GM19468 (cell line): ENCODE results near the gene CPNE7.

Experiments used
- ATAC-seq: cut with Tn5 transposase; IDR thresholded peaks from one replicate; pipeline ENCODE4 v1.9.1; 2021; ENCODE audit warnings: mild to moderate bottlenecking, moderate library complexity, moderate number of reproducible peaks; ENCODE audit not compliant: unreplicated experiment; ENCODE audit errors: extremely low read depth

CPNE7 gene

DNA sequence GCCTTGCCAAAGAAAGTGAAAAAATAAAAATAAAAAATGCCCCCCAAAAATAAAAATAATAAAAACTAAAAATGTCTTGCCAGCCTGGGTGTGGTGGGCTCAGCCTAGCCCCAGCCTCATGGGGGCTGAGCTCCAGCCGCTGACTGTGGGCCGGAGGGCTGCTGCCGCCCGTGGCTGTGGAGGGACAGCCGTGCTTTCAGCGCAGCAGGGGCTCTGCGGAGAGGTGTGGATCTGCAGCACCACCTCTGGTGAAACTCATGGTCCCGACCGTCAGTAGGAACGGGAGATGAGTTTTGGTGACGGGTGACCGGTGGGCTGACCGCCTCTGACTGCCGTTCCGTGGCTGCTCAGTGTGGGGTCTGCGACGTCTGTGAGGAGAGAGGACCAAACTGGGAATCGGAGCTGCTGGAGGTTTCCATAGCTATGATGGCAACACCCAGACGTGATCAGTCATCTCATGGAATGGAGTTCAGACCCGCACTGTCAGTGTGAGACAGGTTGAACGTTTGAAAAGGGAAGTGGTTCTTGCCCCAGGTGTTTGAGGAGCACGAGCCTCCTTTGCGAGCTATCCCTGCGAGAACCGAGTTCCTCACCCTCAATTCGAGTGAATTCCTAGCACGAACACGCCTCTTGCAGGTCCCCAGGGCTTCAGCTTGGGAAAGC, 27.1 kb upstream of the CPNE7 start:
- ATAC-seq, result no peak

GRCh38 chr16:89549007-89549700, 26.4 kb upstream of the CPNE7 start:
- no peak for ATAC-seq

DNA sequence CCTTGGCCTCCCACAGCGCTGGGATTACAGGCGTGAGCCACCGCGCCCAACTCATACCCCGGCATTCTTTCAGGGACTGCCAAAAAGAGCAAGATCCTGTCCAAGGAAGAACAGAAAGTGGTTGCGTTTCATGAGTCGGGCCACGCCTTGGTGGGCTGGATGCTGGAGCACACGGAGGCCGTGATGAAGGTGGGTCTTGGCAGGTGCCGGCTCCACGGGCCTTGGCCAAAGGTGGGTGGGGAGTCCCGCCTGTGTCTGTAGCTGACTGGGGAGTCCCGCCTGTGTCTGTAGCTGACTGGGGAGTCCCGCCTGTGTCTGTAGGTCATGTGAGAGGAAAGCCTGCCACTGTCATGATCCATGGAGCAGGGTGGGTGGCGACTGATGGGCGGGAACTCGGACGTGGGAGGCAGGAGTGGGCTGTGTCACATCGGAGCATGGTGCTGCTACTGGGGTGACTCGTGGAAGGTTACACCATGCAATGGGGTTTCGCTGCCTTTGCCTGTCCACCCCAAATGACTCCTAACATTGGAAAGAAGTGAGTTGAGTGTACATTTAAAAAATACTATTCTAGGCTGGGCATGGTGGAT, 25.0 kb upstream of the CPNE7 start:
- ATAC-seq, result no peak

DNA sequence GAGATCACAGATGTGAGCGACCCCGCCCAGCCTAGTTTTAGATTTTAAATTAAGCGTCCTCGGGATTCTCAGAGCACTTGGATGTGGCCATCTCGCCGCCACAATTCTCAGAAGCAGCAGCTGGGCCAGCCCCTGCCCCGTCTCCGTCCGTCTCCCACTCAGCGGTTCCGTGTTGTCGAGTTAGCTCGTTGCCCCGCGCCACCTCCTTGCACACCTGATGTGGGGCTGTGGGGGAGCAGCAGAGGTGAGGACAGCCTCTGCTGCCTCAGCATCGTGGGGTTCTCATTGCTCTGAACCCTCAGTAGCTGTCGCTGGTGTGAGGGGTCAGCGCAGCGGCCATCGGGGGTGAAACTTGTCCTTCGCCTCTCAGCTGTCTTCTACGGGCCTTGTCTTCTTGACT, 23.2 kb upstream of the CPNE7 start:
- ATAC-seq, result no peak

DNA sequence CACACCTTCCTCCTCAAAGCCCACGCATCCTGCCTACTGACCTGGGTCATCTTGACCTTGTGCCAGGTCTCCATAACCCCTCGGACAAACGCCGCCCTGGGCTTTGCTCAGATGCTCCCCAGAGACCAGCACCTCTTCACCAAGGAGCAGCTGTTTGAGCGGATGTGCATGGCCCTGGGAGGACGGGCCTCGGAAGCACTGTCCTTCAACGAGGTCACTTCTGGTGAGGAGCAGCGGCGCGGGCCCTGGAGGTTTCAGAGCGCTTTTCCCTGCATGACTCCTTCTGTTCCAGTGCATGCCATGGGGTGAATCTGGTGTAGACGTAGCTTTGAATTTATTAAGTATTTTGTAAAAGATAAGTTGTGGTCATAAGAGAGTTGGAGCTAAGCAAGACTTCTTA, 22.6 kb upstream of the CPNE7 start:
- no peak for ATAC-seq

DNA sequence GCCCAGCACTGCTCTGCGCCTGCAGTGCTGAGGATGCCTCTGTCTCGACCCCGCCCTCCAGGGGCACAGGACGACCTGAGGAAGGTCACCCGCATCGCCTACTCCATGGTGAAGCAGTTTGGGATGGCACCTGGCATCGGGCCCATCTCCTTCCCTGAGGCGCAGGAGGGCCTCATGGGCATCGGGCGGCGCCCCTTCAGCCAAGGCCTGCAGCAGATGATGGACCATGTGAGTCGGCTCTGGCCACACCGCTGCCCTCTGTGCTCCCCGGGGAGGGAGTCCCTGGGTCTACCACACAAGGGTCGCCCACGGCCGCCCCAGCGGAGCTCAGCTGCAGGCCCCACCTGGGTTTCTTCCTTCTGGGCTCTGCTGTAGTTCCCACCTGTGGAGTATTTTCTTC, 21.8 kb upstream of the CPNE7 start:
- ATAC-seq, result no peak

GRCh38 chr16:89554343-89554742, 21.2 kb upstream of the CPNE7 start:
- ATAC-seq, result no peak

GRCh38 chr16:89555265-89555664, 20.3 kb upstream of the CPNE7 start:
- no peak for ATAC-seq

DNA sequence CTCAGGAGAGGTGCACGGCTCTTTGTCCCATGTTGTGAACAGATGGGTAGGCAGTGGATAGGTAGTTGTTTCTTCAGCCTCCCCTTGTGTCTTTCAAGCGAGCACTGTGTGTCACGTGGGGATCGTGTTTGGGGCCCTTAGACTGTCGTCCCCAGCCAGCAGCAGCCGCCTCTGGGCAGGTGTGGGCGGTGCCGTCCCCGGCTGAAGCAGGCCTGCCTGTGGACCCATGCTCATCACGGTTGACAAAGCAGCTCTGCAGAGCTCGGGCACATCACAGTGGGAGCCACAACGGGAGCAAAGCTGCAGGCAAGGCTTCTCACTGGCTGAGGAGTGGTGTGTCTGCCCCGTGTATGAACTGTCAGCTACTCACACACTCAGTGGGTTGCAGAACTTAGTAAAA, 19.8 kb upstream of the CPNE7 start:
- ATAC-seq, result no peak

- ATAC-seq, result no peak
Measured at GRCh38 chr16:89556750-89557689, 18.5 kb upstream of the CPNE7 start.

- no peak for ATAC-seq
Measured at GRCh38 chr16:89557690-89558490, 17.7 kb upstream of the CPNE7 start.

DNA sequence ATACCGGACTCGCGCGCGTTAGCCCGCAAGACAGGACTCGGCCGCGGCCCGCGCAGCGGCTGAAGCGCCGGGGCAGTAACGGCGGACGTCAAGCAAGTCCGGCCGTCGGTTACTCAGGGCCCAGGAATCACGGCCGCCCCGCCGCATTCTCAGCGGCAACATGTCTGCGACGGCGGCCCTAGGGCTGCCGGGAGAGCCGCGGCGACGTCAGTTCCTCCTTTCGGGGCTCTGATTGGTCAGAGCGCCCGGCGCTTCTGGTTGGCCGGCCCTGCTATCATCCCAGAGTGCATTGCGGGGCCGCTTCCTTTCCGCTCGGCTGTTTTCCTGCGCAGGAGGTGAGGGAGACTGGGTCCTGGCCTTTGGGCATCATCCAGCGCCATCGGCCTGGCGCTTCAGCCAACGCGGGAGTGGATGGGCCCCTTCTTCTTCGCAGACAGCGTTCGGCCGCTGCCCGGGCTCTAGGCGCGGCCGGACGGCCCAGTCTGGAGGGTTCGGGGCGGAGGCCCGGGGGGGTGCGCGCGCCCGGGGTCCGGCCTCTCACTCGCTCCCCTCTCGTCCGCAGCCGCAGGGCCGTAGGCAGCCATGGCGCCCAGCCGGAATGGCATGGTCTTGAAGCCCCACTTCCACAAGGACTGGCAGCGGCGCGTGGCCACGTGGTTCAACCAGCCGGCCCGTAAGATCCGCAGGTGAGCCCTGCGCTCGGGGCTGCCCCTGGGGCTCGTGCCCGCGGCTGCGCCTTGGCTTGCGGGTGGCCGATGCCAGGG, 15.0 kb upstream of the CPNE7 start, which contains the start of gene RPL13:
TSS of gene RPL13 (plus strand) at position 305 of the 764 bp plus-strand sequence. CDS start at position 583, 278 bp downstream.
- ATAC-seq, result no peak

DNA sequence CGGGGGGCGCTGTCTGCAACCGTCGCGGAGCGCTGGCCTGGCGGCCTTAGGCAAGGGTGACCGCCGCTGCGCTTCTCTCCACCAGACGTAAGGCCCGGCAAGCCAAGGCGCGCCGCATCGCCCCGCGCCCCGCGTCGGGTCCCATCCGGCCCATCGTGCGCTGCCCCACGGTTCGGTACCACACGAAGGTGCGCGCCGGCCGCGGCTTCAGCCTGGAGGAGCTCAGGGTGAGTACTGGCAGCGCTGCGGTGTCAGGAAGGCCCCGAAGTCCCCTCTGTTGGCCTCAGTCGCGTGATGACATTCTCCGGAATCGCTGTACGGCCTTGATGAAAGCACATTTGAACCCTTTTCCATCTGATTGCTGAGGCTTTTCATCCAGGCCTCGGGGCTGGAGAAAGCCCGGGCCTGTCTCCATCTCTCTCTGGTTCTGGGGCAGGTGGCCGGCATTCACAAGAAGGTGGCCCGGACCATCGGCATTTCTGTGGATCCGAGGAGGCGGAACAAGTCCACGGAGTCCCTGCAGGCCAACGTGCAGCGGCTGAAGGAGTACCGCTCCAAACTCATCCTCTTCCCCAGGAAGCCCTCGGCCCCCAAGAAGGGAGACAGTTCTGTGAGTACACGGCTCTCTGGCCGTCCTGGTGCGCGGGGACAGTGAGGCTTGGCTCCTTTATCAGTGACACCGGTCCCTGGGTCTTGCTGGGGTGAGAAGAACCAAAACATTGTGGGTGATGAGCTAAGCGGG, 14.2 kb upstream of the CPNE7 start:
- no peak for ATAC-seq

GRCh38 chr16:89561884-89562599, 13.5 kb upstream of the CPNE7 start:
- no peak for ATAC-seq

DNA sequence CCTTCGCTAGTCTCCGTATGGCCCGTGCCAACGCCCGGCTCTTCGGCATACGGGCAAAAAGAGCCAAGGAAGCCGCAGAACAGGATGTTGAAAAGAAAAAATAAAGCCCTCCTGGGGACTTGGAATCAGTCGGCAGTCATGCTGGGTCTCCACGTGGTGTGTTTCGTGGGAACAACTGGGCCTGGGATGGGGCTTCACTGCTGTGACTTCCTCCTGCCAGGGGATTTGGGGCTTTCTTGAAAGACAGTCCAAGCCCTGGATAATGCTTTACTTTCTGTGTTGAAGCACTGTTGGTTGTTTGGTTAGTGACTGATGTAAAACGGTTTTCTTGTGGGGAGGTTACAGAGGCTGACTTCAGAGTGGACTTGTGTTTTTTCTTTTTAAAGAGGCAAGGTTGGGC, 12.6 kb upstream of the CPNE7 start:
- ATAC-seq, result no peak

GRCh38 chr16:89563639-89564392, 11.7 kb upstream of the CPNE7 start:
- no peak for ATAC-seq
